Measurements from ENCODE around the gene COA1. TPM values are rescaled to one million over a fixed set of nuclear protein-coding genes. Genes with fewer than 3 reads are reported as not detected.

The COA1 gene
- total and polyA plus RNA-seq, 2 donors (not counting 3 experiments of a cell fraction or from before 2014, with no cell fraction given): 38.1 to 55.1 TPM

GRCh38 chr7:43649755-43650274 is 79.5 kb downstream of the COA1 start:
- dilution Hi-C loops (cut with MboI; ENCODE audit: extremely low pct_ligation_motif_present, low sequenced_read_pairs) (no loop called here), intact Hi-C loops (cut with micrococcal nuclease) (no loop called here)
- Histone ChIP-seq H3K79me2 (ENCODE audit: control insufficient read depth, insufficient read depth, low read length) (peaks cover 14% of the 10 kb centered on the region), H4K20me1 (replicated peaks; ENCODE audit: control insufficient read depth, extremely low read depth, insufficient read depth, low read length) (no peaks in the 10 kb centered on the region), H3K4me3 (replicated peaks in 1 of 3; ENCODE audit: insufficient read depth in 1 of 3, low read depth in 1 of 3, low read length in 3 of 3) (peak overlapping the region in 1 of 3 experiments; percentile 28), H2AFZ (ENCODE audit: low read depth, low read length) (no peak overlapping the region), H3K9me3 (replicated peaks; ENCODE audit: control insufficient read depth, insufficient read depth, low read length) (no peaks in the 10 kb centered on the region), H3K27me3 (ENCODE audit: control insufficient read depth in 2 of 2, insufficient read depth in 2 of 2, low read length in 2 of 2) (no peaks in the 10 kb centered on the region), H3K9me1 (replicated peaks; ENCODE audit: control insufficient read depth, extremely low read depth, insufficient read depth, low read length) (no peaks in the 10 kb centered on the region), H3K4me1 (ENCODE audit: control insufficient read depth, extremely low read depth, insufficient read depth, low read length) (peaks cover 74% of the 10 kb centered on the region), H3K27ac (ENCODE audit: insufficient read depth, low read depth, low read length) (peak overlapping the region; percentile 97), H3K36me3 (ENCODE audit: control insufficient read depth in 2 of 2, extremely low read depth in 1 of 2, insufficient read depth in 2 of 2, low read length in 2 of 2) (no peaks in the 10 kb centered on the region), H3K9ac (replicated peaks; ENCODE audit: extremely low read depth, insufficient read depth, low read length) (peak overlapping the region; percentile 88), H3K4me2 (ENCODE audit: insufficient read depth, low read length) (peak overlapping the region; percentile 77)
- no TSS peak for BruUV-seq (replicated peaks)
- ChIA-PET CTCF (interaction anchor here (1.0 to 9.3 kb wide), 6 partner anchors 10 to 68 kb away, joined by 5 to 130 read pairs (median 10); partner anchors contain the start of gene STK17A), POLR2A (interaction anchor here (0.7 to 4.9 kb wide), 6 partner anchors 10 to 67 kb away, joined by 3 to 50 read pairs (median 6); partner anchors contain the start of gene STK17A)
- peak; percentile 62 for DNase-seq (ENCODE audit: low read depth, low spot score)
- peak; percentile 84 for FAIRE-seq
- no peak for TF ChIP-seq MYC (IDR thresholded peaks at IDR 0.05; ENCODE audit: low read depth, low read length)
- peak; percentile 89 for TF ChIP-seq POLR2AphosphoS5 (IDR thresholded peaks at IDR 0.05; ENCODE audit: insufficient read depth, low read depth, low read length)
- TF ChIP-seq CTCF (IDR thresholded peaks at IDR 0.05; ENCODE audit: extremely low read depth in 1 of 2, insufficient read depth in 1 of 2, low read depth in 1 of 2, low read length in 2 of 2): no peak
- no peak for TF ChIP-seq JUN (IDR thresholded peaks at IDR 0.05; ENCODE audit: borderline replicate concordance, insufficient read depth, insufficient read length, low read depth)
- peak; percentile 63 for TF ChIP-seq FOS (IDR thresholded peaks at IDR 0.05; ENCODE audit: borderline replicate concordance, insufficient read depth, low read length)
- no peak for TF ChIP-seq MAX (IDR thresholded peaks at IDR 0.05; ENCODE audit: insufficient read depth, insufficient read length)
- TF ChIP-seq GATA2 (IDR thresholded peaks at IDR 0.05; ENCODE audit: insufficient read depth, insufficient read length, low read depth, low read length): peak; percentile 80
